ENCODE results near the gene FASN.
A peak's percentile ranks its signal among the peaks of the same experiment; 100 is the strongest.

Gene FASN

GRCh38 chr17:82073446-82073845 lies 24.6 kb downstream of the FASN start:
- Histone ChIP-seq H3K4me3 (no peak overlapping the region), H3K36me3 (replicated peaks) (peaks cover 8% of the 10 kb centered on the region), H3K27me3 (ENCODE audit: low read depth) (no peaks in the 10 kb centered on the region), H3K4me1 (no peaks in the 10 kb centered on the region), H3K9me3 (no peaks in the 10 kb centered on the region)
- no peak for DNase-seq (ENCODE audit: low spot score in 2 of 2)
- in situ Hi-C loops (cut with MboI; ENCODE audit: low sequenced_read_pairs) = no loop called here

- peaks cover 1% of the 10 kb centered on the region for H3K36me3 ChIP-seq (replicated peaks)
- H3K27me3 ChIP-seq (ENCODE audit: low read depth) = no peaks in the 10 kb centered on the region
- no peaks in the 10 kb centered on the region for H3K9me3 ChIP-seq
- H3K4me1 ChIP-seq = no peaks in the 10 kb centered on the region
- no peak for DNase-seq (ENCODE audit: low spot score in 2 of 2)
- in situ Hi-C loops (cut with MboI; ENCODE audit: low sequenced_read_pairs) = no loop called here
- no peak overlapping the region for H3K4me3 ChIP-seq
Observed at GRCh38 chr17:82072827-82073226, 25.2 kb downstream of the FASN start.

GRCh38 chr17:82070611-82071010 lies 27.4 kb downstream of the FASN start:
- H3K4me1 ChIP-seq = peaks cover 7% of the 10 kb centered on the region
- no peaks in the 10 kb centered on the region for H3K27me3 ChIP-seq (ENCODE audit: low read depth)
- H3K4me3 ChIP-seq = no peak overlapping the region
- in situ Hi-C loops (cut with MboI; ENCODE audit: low sequenced_read_pairs) = no loop called here
- H3K36me3 ChIP-seq (replicated peaks) = no peaks in the 10 kb centered on the region
- no peak for DNase-seq (ENCODE audit: low spot score in 2 of 2)
- no peaks in the 10 kb centered on the region; the same call in 1 of the 2 replicates for H3K9me3 ChIP-seq

GRCh38 chr17:82065638-82066303 lies 32.3 kb downstream of the FASN start, which contains the start of gene DUS1L:
Gene DUS1L (minus strand): TSS chr17:82065804. CDS start chr17:82065059, 745 bp downstream.
- peaks cover 7% of the 10 kb centered on the region for H3K4me1 ChIP-seq
- H3K27me3 ChIP-seq (ENCODE audit: low read depth) = no peaks in the 10 kb centered on the region
- peaks cover 35% of the 10 kb centered on the region for H3K36me3 ChIP-seq (replicated peaks)
- H3K9me3 ChIP-seq = no peaks in the 10 kb centered on the region; the same call in 1 of the 2 replicates
- peak; percentile 22 to 63 for DNase-seq (ENCODE audit: low spot score in 2 of 2)
- H3K4me3 ChIP-seq = peak within 1 kb of the TSS; percentile 86
- in situ Hi-C loops (cut with MboI; ENCODE audit: low sequenced_read_pairs) = no loop called here

- in situ Hi-C loops (cut with MboI; ENCODE audit: low sequenced_read_pairs) = no loop called here
- Histone ChIP-seq H3K36me3 (replicated peaks) (peaks cover 41% of the 10 kb centered on the region), H3K4me1 (peaks cover 7% of the 10 kb centered on the region), H3K9me3 (no peaks in the 10 kb centered on the region; the same call in 1 of the 2 replicates), H3K27me3 (ENCODE audit: low read depth) (no peaks in the 10 kb centered on the region), H3K4me3 (peak overlapping the region; percentile 86)
- DNase-seq (ENCODE audit: low spot score in 2 of 2) = no peak
Observed at GRCh38 chr17:82065193-82065637, 32.8 kb downstream of the FASN start.

GRCh38 chr17:82064433-82065192 lies 33.4 kb downstream of the FASN start:
- H3K27me3 ChIP-seq (ENCODE audit: low read depth) = no peaks in the 10 kb centered on the region
- H3K4me3 ChIP-seq = peak overlapping the region; percentile 86
- H3K9me3 ChIP-seq = no peaks in the 10 kb centered on the region; the same call in 1 of the 2 replicates
- in situ Hi-C loops (cut with MboI; ENCODE audit: low sequenced_read_pairs) = no loop called here
- DNase-seq (ENCODE audit: low spot score in 2 of 2) = no peak
- H3K36me3 ChIP-seq (replicated peaks) = peaks cover 47% of the 10 kb centered on the region
- peaks cover 7% of the 10 kb centered on the region for H3K4me1 ChIP-seq

- in situ Hi-C loops (cut with MboI; ENCODE audit: low sequenced_read_pairs) = no loop called here
- no peaks in the 10 kb centered on the region; the same call in 1 of the 2 replicates for H3K9me3 ChIP-seq
- no peak for DNase-seq (ENCODE audit: low spot score in 2 of 2)
- H3K4me1 ChIP-seq = peaks cover 7% of the 10 kb centered on the region
- peak overlapping the region; percentile 86 for H3K4me3 ChIP-seq
- H3K36me3 ChIP-seq (replicated peaks) = peaks cover 56% of the 10 kb centered on the region
- no peaks in the 10 kb centered on the region for H3K27me3 ChIP-seq (ENCODE audit: low read depth)
Observed at GRCh38 chr17:82063424-82064415, 34.3 kb downstream of the FASN start.

GRCh38 chr17:82062984-82063368 lies 35.1 kb downstream of the FASN start:
- H3K4me3 ChIP-seq = no peak overlapping the region
- DNase-seq (ENCODE audit: low spot score in 2 of 2) = no peak
- H3K4me1 ChIP-seq = peaks cover 7% of the 10 kb centered on the region
- in situ Hi-C loops (cut with MboI; ENCODE audit: low sequenced_read_pairs) = no loop called here
- H3K9me3 ChIP-seq = no peaks in the 10 kb centered on the region; the same call in 1 of the 2 replicates
- no peaks in the 10 kb centered on the region for H3K27me3 ChIP-seq (ENCODE audit: low read depth)
- peaks cover 63% of the 10 kb centered on the region for H3K36me3 ChIP-seq (replicated peaks)

- Histone ChIP-seq H3K27me3 (ENCODE audit: low read depth) (no peaks in the 10 kb centered on the region), H3K4me1 (peaks cover 7% of the 10 kb centered on the region), H3K4me3 (no peak overlapping the region), H3K9me3 (no peaks in the 10 kb centered on the region; the same call in 1 of the 2 replicates), H3K36me3 (replicated peaks) (peaks cover 70% of the 10 kb centered on the region)
- in situ Hi-C loops (cut with MboI; ENCODE audit: low sequenced_read_pairs) = no loop called here
- no peak for DNase-seq (ENCODE audit: low spot score in 2 of 2)
Observed at GRCh38 chr17:82062076-82062983, 35.7 kb downstream of the FASN start.

GRCh38 chr17:82061047-82061925 lies 36.8 kb downstream of the FASN start:
- no peak for DNase-seq (ENCODE audit: low spot score in 2 of 2)
- Histone ChIP-seq H3K36me3 (replicated peaks) (peaks cover 80% of the 10 kb centered on the region), H3K27me3 (ENCODE audit: low read depth) (no peaks in the 10 kb centered on the region), H3K4me3 (no peak overlapping the region), H3K4me1 (peaks cover 5% of the 10 kb centered on the region), H3K9me3 (no peaks in the 10 kb centered on the region; the same call in 1 of the 2 replicates)
- in situ Hi-C loops (cut with MboI; ENCODE audit: low sequenced_read_pairs) = no loop called here

GRCh38 chr17:82060614-82061013 lies 37.4 kb downstream of the FASN start:
- H3K36me3 ChIP-seq (replicated peaks) = peaks cover 86% of the 10 kb centered on the region

GRCh38 chr17:82060001-82060380 lies 38.0 kb downstream of the FASN start:
- in situ Hi-C loops (cut with MboI; ENCODE audit: low sequenced_read_pairs) = no loop called here
- no peaks in the 10 kb centered on the region for H3K9me3 ChIP-seq
- H3K4me1 ChIP-seq = no peaks in the 10 kb centered on the region
- no peak for DNase-seq (ENCODE audit: low spot score in 2 of 2)
- peaks cover 90% of the 10 kb centered on the region for H3K36me3 ChIP-seq (replicated peaks)
- no peak overlapping the region for H3K4me3 ChIP-seq
- H3K27me3 ChIP-seq (ENCODE audit: low read depth) = no peaks in the 10 kb centered on the region

More at GRCh38 chr17:82060614-82061013, 37.4 kb downstream of the FASN start:
- in situ Hi-C loops (cut with MboI; ENCODE audit: low sequenced_read_pairs) = no loop called here
- no peaks in the 10 kb centered on the region for H3K27me3 ChIP-seq (ENCODE audit: low read depth)
- no peaks in the 10 kb centered on the region for H3K4me1 ChIP-seq
- no peaks in the 10 kb centered on the region for H3K9me3 ChIP-seq
- DNase-seq (ENCODE audit: low spot score in 2 of 2) = no peak
- no peak overlapping the region for H3K4me3 ChIP-seq

All from HAP-1 (cell line).